Measurements from ENCODE around the gene LARP1B.
"Not testable (repeated sequence)": the region's sequence is repeated elsewhere in the genome, so short reads cannot be mapped to it uniquely, and the experiment has no call there.

The LARP1B gene

GRCh38 chr4:128061566-128062536 lies 739 bp downstream of the LARP1B start:
- no peak for TF ChIP-seq JUND (IDR thresholded peaks at IDR 0.05; ENCODE audit: low read depth)
- in situ Hi-C loops (cut with HindIII; ENCODE audit: low pct_unique_long_range_greater_than_20kb, low sequenced_read_pairs) = no loop called here
- peak; percentile 33 to 70 for DNase-seq (ENCODE audit: low read depth in 1 of 2, low spot score in 1 of 2)

- in situ Hi-C loops (cut with HindIII; ENCODE audit: low pct_unique_long_range_greater_than_20kb, low sequenced_read_pairs); DNase-seq (ENCODE audit: low read depth in 1 of 2, low spot score in 1 of 2): not testable (repeated sequence)
These were observed 5.3 kb downstream of the LARP1B start for GRCh38 chr4:128066453-128066820.

DNA sequence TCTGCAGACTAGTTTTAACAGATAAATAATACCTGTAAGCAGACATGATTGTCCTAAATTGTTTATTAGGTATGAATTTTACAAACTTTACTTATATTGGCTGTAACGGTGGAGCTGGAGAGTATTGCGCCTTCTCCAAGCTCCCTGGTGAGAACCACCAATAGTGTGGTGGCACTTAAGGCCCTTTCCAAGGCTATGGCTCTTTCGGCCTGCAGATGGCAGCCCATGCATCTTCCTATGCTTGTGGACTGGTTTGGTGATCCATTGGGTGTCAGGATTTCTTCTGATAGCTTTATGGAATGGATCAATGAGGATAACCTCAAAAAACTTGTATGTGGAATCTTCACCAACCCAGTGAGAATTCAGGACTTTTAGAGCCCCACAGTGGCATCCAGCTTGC lies 7.8 kb downstream of the LARP1B start:
- no peak for TF ChIP-seq JUND (IDR thresholded peaks at IDR 0.05; ENCODE audit: low read depth)
- DNase-seq (ENCODE audit: low read depth in 1 of 2, low spot score in 1 of 2) = peak in 1 of 2 experiments; percentile 63
- in situ Hi-C loops (cut with HindIII; ENCODE audit: low pct_unique_long_range_greater_than_20kb, low sequenced_read_pairs) = no loop called here

DNA sequence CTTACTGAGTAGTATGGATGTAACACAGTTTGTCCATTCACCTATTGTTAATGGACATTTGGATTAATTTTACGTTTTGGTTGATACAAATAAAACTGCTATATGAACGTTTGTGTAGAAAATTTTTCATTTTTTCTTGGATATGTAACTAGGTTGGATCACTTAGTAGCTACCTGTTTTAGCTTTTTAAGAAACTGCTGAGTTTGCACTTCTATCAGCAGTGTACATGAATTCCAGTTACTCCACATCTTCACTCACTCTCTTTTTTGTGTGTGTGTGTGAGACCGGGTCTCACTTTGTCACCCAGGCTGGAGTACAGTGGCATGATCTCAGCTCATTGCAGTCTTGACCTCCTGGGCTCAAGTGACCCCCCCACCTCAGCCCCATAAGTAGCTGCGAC lies 15.4 kb downstream of the LARP1B start:
- no peak for TF ChIP-seq JUND (IDR thresholded peaks at IDR 0.05; ENCODE audit: low read depth)
- DNase-seq (ENCODE audit: low read depth in 1 of 2, low spot score in 1 of 2) = no peak

DNA sequence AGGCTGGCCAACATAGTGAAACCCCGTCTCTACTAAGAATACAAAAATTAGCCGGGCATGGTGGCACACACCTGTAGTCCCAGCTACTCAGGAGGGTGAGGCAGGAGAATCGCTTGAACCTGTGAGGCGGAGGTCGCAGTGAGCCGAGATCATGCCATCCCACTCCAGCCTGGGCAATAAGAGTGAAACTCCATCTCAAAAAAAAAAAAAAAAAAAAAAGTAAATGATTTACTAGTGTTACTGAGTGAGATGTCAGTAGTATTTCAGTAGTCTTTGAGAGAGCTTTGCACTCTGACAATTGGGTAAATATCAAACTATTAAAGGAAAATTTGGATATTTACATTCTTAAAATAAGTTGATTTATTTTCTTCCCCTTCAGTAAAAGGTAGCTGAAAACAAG lies 34.2 kb downstream of the LARP1B start:
- in situ Hi-C loops (cut with HindIII; ENCODE audit: low pct_unique_long_range_greater_than_20kb, low sequenced_read_pairs); DNase-seq (ENCODE audit: low read depth in 1 of 2, low spot score in 1 of 2): not testable (repeated sequence)

More for the DNA sequence above, 15.4 kb downstream of the LARP1B start:
- in situ Hi-C loops (cut with HindIII; ENCODE audit: low pct_unique_long_range_greater_than_20kb, low sequenced_read_pairs) = no loop called here

DNA sequence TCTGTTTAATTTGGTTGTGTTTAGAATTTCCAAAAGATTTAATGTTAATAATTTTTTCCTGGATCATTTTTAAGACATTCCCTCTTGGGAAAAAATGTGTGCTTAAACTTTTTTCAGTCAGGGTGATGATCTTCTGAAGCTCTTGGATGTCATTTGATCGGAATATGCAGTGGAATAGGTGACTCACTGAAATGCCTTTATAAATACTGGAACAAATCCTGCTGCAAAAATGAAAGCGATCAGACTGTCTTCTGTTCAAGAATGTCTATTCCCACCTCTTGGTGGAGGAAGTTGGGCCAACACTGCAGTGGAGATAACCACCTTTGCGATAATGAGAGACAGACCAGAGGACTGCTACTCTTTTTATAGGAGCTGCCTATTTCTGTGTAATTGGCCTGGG lies 46.7 kb downstream of the LARP1B start:
- TF ChIP-seq JUND (IDR thresholded peaks at IDR 0.05; ENCODE audit: low read depth) = no peak
- DNase-seq (ENCODE audit: low read depth in 1 of 2, low spot score in 1 of 2) = no peak
- in situ Hi-C loops (cut with HindIII; ENCODE audit: low pct_unique_long_range_greater_than_20kb, low sequenced_read_pairs) = no loop called here

DNA sequence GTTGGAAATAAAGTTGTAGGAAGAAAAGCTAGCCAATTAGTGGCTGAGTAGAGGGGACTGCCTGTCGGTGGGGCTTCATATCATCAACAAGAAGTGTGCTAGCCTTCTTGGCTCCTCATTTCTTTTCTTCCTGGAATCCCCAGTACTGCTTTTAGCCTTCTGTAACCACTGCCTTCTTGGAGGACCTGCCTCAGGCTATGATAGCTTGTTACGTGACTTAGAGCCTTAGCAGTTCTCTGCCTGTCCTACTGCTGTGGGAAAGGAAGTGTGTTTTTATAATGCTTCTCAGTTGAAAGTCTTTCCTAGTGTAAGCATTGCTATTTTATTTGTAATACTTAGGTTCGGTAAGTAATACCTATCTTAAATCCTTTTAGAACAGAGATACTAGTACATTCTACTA lies 61.9 kb downstream of the LARP1B start:
- no peak for TF ChIP-seq JUND (IDR thresholded peaks at IDR 0.05; ENCODE audit: low read depth)
- peak in 1 of 2 experiments; percentile 1 for DNase-seq (ENCODE audit: low read depth in 1 of 2, low spot score in 1 of 2)
- in situ Hi-C loops (cut with HindIII; ENCODE audit: low pct_unique_long_range_greater_than_20kb, low sequenced_read_pairs) = no loop called here

DNA sequence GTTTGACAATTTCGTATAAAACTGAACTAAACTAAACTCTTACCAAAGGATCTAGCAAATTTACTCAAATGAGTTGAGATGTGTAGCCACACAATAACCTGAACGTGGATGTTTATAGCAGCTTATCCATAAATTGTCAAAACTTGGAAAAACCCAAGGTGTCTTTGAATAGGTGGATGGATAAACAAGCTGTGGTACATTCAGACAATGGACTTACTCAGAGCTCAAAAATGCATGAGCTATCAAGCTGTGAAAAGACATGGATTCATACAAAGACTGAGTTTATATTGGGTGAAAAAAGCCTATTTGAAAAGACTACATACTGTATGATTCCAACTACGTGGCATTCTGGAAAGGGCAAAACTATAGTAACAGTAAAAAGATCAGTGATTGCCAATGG lies 69.5 kb downstream of the LARP1B start:
- in situ Hi-C loops (cut with HindIII; ENCODE audit: low pct_unique_long_range_greater_than_20kb, low sequenced_read_pairs) = no loop called here
- TF ChIP-seq JUND (IDR thresholded peaks at IDR 0.05; ENCODE audit: low read depth) = no peak
- DNase-seq (ENCODE audit: low read depth in 1 of 2, low spot score in 1 of 2) = no peak

DNA sequence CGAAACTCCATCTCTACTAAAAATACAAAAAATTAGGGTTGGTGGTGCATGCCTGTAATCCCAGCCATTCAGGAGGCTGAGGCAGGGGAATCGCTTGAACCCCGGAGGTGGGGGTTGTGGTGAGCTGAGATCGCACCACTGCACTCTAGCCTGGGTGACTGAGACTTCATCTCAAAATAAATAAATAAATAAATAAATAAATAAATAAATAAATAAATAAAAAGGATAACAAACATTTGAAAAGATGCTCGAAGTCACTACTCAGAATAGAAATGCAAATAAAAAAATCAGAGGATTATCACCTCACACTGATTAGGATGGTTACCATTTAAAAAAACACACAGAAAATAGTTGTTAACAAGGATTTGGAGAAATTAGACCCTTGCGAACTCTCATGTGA lies 73.8 kb downstream of the LARP1B start:
- in situ Hi-C loops (cut with HindIII; ENCODE audit: low pct_unique_long_range_greater_than_20kb, low sequenced_read_pairs) = no loop called here
- TF ChIP-seq JUND (IDR thresholded peaks at IDR 0.05; ENCODE audit: low read depth) = no peak
- no peak for DNase-seq (ENCODE audit: low read depth in 1 of 2, low spot score in 1 of 2)

- no peak for DNase-seq (ENCODE audit: low read depth in 1 of 2, low spot score in 1 of 2)
- in situ Hi-C loops (cut with HindIII; ENCODE audit: low pct_unique_long_range_greater_than_20kb, low sequenced_read_pairs) = no loop called here
These were observed 74.3 kb downstream of the LARP1B start for GRCh38 chr4:128135391-128135790.

DNA sequence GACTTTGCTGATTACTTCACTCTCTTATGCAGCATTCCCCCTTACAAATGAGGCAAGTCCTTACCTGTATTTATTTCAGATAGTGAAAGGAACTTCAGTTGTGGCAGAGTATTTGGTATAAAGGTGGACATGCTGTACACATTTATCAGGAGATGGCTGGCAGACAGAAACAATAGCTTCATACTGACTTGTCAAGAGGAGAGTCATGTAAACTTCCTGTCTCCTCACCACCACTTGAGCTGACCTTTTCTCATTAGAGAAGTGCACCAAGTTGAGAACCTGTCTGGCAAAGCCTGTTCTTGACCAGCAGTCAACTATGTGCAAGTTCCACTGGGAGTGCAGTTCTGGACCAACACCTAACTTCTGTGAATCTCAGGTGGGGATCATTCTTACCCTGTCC lies 80.8 kb downstream of the LARP1B start:
- TF ChIP-seq JUND (IDR thresholded peaks at IDR 0.05; ENCODE audit: low read depth) = no peak
- in situ Hi-C loops (cut with HindIII; ENCODE audit: low pct_unique_long_range_greater_than_20kb, low sequenced_read_pairs) = no loop called here
- peak in 1 of 2 experiments; percentile 15 for DNase-seq (ENCODE audit: low read depth in 1 of 2, low spot score in 1 of 2)

More at GRCh38 chr4:128135391-128135790, 74.3 kb downstream of the LARP1B start:
- no peak for TF ChIP-seq JUND (IDR thresholded peaks at IDR 0.05; ENCODE audit: low read depth)

- no peak for TF ChIP-seq JUND (IDR thresholded peaks at IDR 0.05; ENCODE audit: low read depth)
- in situ Hi-C loops (cut with HindIII; ENCODE audit: low pct_unique_long_range_greater_than_20kb, low sequenced_read_pairs) = no loop called here
- DNase-seq (ENCODE audit: low read depth in 1 of 2, low spot score in 1 of 2) = no peak
These were observed 84.6 kb downstream of the LARP1B start for GRCh38 chr4:128145727-128146126.

GRCh38 chr4:128153800-128154199 lies 92.7 kb downstream of the LARP1B start:
- in situ Hi-C loops (cut with HindIII; ENCODE audit: low pct_unique_long_range_greater_than_20kb, low sequenced_read_pairs) = no loop called here
- DNase-seq (ENCODE audit: low read depth in 1 of 2, low spot score in 1 of 2) = no peak
- TF ChIP-seq JUND (IDR thresholded peaks at IDR 0.05; ENCODE audit: low read depth) = no peak
